SU-DHL-6 (cell line): ENCODE measurements around the gene C1orf185.
"Not testable (repeated sequence)": the region's sequence is repeated elsewhere in the genome, so short reads cannot be mapped to it uniquely, and the experiment has no call there.

ENCODE experiments used
- EZH2phosphoT487 ChIP-seq: fragments of 200-600 bp; sonication (generic), shearing (Covaris generic); conservative IDR thresholded peaks from 2 replicates; pipeline ENCODE4 v1.6.1; 2018; ENCODE audit warnings: mild to moderate bottlenecking, antibody characterized with exemption, low read length, moderate library complexity, mixed read lengths
- TF ChIP-seq, protein P1 (sequence below): fragments of 200-600 bp; sonication (generic); IDR thresholded peaks from one replicate; pipeline ENCODE4 v1.5.1; 2017; ENCODE audit warnings: antibody characterized with exemption, mild to moderate bottlenecking, low read length, moderate library complexity; ENCODE audit not compliant: insufficient read depth, poor library complexity, severe bottlenecking

DNA sequence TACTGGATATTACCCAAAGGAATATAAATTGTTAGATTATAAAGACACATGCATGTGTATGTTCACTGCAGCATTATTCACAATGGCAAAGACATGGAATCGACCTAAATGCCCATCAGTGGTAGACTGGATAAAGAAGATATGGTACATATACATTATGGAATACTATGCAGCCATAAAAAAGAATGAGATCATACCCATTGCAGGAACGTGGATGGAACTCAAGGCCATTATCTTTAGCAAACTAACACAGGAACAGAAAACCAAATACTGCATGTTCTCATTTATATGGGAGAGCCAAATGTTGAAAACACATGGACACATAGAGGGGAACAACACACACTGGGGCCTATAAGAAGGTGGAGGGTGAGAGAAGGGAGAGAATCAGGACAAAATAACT is 35.7 kb downstream of the C1orf185 start:
- TF ChIP-seq, protein P1, sequence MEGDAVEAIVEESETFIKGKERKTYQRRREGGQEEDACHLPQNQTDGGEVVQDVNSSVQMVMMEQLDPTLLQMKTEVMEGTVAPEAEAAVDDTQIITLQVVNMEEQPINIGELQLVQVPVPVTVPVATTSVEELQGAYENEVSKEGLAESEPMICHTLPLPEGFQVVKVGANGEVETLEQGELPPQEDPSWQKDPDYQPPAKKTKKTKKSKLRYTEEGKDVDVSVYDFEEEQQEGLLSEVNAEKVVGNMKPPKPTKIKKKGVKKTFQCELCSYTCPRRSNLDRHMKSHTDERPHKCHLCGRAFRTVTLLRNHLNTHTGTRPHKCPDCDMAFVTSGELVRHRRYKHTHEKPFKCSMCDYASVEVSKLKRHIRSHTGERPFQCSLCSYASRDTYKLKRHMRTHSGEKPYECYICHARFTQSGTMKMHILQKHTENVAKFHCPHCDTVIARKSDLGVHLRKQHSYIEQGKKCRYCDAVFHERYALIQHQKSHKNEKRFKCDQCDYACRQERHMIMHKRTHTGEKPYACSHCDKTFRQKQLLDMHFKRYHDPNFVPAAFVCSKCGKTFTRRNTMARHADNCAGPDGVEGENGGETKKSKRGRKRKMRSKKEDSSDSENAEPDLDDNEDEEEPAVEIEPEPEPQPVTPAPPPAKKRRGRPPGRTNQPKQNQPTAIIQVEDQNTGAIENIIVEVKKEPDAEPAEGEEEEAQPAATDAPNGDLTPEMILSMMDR, result not testable (repeated sequence)
- TF ChIP-seq EZH2phosphoT487, result not testable (repeated sequence)
